Cardiac atrium fibroblast (primary cell): Measurements from ENCODE around the gene KCNJ15. TPM values are rescaled to one million over a fixed set of nuclear protein-coding genes. Genes with fewer than 3 reads are reported as not detected.

Source experiments
- total RNA-seq: library from RNA; depleted of rRNA; stranded (reverse); fragments of >200 nt; gene quantifications from 2 replicates; pipeline ENCODE4 v1.2.3, GENCODE V29; 2015

Gene KCNJ15
- 0.18 TPM in 1 of 2 replicates, not detected in the other for total RNA-seq

DNA sequence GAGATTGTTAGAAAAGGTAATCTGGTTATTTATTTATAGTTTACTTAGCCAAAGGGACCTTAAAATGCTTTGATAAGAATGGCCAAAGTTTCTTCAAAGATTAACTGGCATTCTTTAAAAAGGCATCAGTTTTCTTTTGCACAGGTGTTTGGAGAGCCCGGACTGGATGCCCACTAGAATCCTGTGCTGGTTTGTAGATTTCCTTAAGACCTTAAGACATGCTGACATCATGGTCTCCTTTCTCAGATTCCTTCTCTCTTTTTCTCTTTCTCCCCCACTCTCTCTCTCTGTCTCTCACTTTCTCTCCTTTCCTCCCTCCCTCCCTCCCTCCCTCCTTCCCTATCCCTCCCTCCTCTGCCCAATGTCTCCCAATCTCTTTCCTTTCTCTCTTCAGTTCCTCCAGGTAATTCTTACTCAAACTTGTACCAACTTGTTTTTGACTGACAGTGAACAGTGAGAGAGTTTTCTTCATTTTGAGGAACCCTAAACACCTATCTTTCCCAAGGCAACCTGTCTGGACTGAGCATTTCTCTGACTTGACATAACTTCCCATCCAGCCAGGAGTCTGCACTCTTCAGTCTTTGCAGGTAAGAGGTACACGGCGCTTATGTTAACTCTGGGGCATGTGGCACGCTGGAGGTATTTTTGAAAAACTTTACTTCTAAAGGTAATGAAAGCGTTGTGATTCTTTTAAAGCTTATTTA, at the start of gene KCNJ15:
TSS of gene KCNJ15 (plus strand) at position 393 of the 704 bp plus-strand sequence. CDS start 42,271 bp downstream, outside the sequence.

Other genes starting within 250 kb of the KCNJ15 start
- 1.1 and 7.8 TPM in 2 replicates for gene ERG, start 241.5 kb downstream of the KCNJ15 start, total RNA-seq